Breast epithelium (tissue), 4 donors: ENCODE data around the gene FUT9. TPM values are rescaled to one million over a fixed set of nuclear protein-coding genes. Genes with fewer than 3 reads are reported as not detected.
A peak's percentile ranks its signal among the peaks of the same experiment; 100 is the strongest.

Experiments used
- DNase-seq, 2 donors: peaks; one replicate each; pipeline ENCODE4 v3.0.0-alpha.2; 2019; ENCODE audit warnings: low spot score in 2 of 2
- H3K27ac ChIP-seq, 2 donors: fragments of 200-600 bp; sonication (generic) in 1 of 2; one replicate each; pipeline ENCODE4 v1.5.1; 2016 to 2019; ENCODE audit warnings: mild to moderate bottlenecking in 1 of 2
- H3K27me3 ChIP-seq, 2 donors: fragments of 200-600 bp; sonication (generic) in 1 of 2; one replicate each; pipeline versions ENCODE4 v1.5.1 to v1.6.0; 2017 to 2019; ENCODE audit warnings: control low read depth in 1 of 2, mild to moderate bottlenecking in 1 of 2
- H3K36me3 ChIP-seq: fragments of 200-600 bp; one replicate; pipeline ENCODE4 v1.5.1; 2019
- H3K4me1 ChIP-seq, 2 donors: fragments of 200-600 bp; sonication (generic); one replicate each; pipeline ENCODE4 v1.5.1; 2016 to 2019; ENCODE audit warnings: control low read depth in 1 of 2
- H3K4me3 ChIP-seq, 3 donors: fragments of 200-600 bp; sonication (generic); 1 replicate in 2 of 3; 2 replicates in 1 of 3; pipeline ENCODE4 v1.5.1; 2016 to 2019; ENCODE audit warnings: mild to moderate bottlenecking in 3 of 3, moderate library complexity in 2 of 3
- H3K9me3 ChIP-seq, 2 donors: fragments of 200-600 bp; sonication (generic) in 1 of 2; one replicate each; pipeline ENCODE4 v1.5.1; 2016 to 2019; ENCODE audit warnings: control low read depth in 1 of 2
- CTCF ChIP-seq, 3 donors: fragments of 450-650 bp; IDR thresholded peaks; one replicate each; pipeline ENCODE4 v1.5.1; 2016 to 2017; ENCODE audit warnings: antibody characterized with exemption in 3 of 3, mild to moderate bottlenecking in 3 of 3, moderate library complexity in 3 of 3
- POLR2A ChIP-seq: fragments of 450-650 bp; IDR thresholded peaks from one replicate; pipeline ENCODE4 v1.6.1; 2016; ENCODE audit warnings: antibody characterized with exemption, mild to moderate bottlenecking, moderate library complexity
- POLR2AphosphoS5 ChIP-seq, 3 donors: sonication (generic); formaldehyde crosslinking; IDR thresholded peaks; one replicate each; pipeline ENCODE4 v1.6.1; 2017; ENCODE audit warnings: antibody characterized with exemption in 3 of 3
- intact Hi-C: fragments of 100-400 bp; cut with DNase I; formaldehyde crosslinking; loops from one replicate; pipeline ENCODE4 v1.15.1; 2023; ENCODE audit warnings: low total_unique reads
- total RNA-seq, 3 donors: library from RNA; depleted of rRNA; stranded (reverse); fragments of >200 nt; gene quantifications; one replicate each; pipeline ENCODE4 v1.1.0, GENCODE V29; 2016

FUT9 gene
- total RNA-seq, 3 donors from 2014 or later: 1.3 to 2.8 TPM; not detected in 1

DNA sequence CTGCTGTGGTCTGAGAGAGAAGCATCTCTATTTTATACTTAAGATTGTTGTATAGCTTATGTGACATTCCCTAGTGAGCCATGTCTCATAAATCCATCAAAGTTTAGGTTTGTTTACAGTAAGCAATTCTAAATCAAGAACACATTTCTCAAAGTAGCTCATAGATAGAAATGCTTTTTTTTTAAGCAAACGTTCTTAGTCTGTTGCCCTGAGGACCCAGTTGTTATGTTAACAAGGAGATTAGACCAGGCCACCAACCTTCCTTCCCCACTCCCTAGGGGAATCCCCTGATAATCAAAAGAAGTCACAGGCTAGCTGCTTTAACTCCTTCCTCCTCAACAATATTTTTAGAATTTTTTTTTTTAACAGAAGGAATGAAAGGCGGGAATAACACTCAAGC, 169.0 kb downstream of the FUT9 start:
- intact Hi-C loops: no loop called here
- Histone ChIP-seq H3K27ac (no peak overlapping the region), H3K4me3 (no peak overlapping the region), H3K4me1 (no peaks in the 10 kb centered on the region), H3K9me3 (no peaks in the 10 kb centered on the region), H3K36me3 (no peaks in the 10 kb centered on the region), H3K27me3 (no peaks in the 10 kb centered on the region)
- TF ChIP-seq POLR2A: no peak
- DNase-seq: no peak

DNA sequence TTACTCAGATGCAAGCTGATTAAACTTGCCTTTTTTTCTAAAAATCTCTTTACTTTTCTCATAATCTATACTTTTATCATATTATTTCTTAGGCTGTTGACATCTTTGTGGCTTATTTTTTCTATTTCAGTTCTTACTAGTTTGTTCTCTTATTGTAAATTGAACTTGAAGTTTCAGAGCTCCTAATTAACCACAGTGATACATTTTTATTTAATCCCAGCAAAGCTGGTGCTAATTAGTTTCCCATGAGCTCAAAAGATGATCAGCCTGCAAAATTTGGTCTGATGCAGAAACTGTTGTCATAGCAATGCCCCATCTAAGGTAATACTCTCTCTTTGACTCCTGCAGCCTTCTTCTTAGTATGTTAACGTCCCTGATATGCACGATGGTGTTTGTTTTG, 170.3 kb downstream of the FUT9 start:
- no peaks in the 10 kb centered on the region for H3K4me1 ChIP-seq
- no peak overlapping the region for H3K27ac ChIP-seq
- DNase-seq: no peak
- no peak for TF ChIP-seq POLR2A
- no peak for TF ChIP-seq POLR2AphosphoS5 (IDR thresholded peaks at IDR 0.05)
- TF ChIP-seq CTCF (IDR thresholded peaks at IDR 0.05): no peak
- H3K27me3 ChIP-seq: no peaks in the 10 kb centered on the region
- intact Hi-C loops: no loop called here
- H3K36me3 ChIP-seq: no peaks in the 10 kb centered on the region
- H3K4me3 ChIP-seq: no peak overlapping the region
- H3K9me3 ChIP-seq: no peaks in the 10 kb centered on the region

DNA sequence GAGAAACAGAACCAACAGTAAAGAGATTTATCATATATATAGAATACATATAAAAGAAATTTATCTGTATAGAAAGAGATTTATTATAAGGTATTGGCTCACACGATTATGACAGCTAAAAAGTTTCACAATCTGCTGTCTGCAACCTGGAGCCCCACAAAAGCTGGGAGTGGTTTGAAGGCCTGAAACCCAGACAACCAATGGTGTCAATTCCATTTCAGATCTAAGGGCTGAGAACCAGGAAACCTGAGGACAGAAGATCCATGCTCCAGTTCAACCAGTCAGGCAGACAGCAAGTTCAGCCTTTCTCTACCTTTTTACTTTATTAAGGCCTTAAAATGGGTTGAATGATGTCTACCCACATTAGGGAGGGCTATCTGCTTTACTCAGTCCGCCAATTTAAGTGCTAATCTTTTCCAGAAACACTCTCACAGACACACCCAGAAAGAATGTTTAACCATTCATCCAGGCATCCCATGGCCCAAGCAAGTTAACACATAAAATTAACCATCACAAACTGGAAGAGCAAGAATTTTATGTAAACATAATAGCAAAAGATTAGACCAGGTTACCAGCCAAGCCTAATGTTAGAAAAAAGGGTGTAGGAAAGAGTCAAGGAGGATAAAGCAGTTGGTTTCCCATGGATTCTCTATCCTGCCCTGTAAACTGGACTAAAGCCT, 170.9 kb downstream of the FUT9 start:
- Histone ChIP-seq H3K9me3 (no peaks in the 10 kb centered on the region), H3K4me3 (no peak overlapping the region), H3K27ac (no peak overlapping the region), H3K27me3 (no peaks in the 10 kb centered on the region), H3K36me3 (no peaks in the 10 kb centered on the region), H3K4me1 (no peaks in the 10 kb centered on the region)
- DNase-seq: no peak
- TF ChIP-seq CTCF (IDR thresholded peaks at IDR 0.05) (no peak), POLR2A (no peak), POLR2AphosphoS5 (IDR thresholded peaks at IDR 0.05) (no peak)
- intact Hi-C loops: no loop called here

DNA sequence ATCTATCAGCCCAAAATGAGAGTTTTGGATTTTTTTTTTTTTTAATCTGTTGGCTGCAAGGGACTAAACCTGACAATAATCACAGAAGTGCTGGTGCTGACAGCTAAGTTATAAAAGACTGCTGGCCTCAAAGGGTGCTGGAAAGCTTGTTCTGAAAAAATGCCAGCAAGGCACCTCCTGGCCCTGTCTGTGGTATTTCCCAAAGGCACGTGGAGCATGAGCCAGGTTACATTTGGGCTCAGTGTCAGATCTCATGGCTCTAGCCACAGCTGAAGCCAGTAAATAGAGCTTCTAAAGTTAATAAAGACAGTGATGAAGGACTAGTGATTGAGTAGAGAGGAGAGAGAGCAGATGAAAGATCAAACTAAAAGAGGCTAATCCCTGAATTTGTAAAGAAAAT, 178.9 kb downstream of the FUT9 start:
- intact Hi-C loops: no loop called here
- DNase-seq: peak in 1 of 2 donors; percentile 30

DNA sequence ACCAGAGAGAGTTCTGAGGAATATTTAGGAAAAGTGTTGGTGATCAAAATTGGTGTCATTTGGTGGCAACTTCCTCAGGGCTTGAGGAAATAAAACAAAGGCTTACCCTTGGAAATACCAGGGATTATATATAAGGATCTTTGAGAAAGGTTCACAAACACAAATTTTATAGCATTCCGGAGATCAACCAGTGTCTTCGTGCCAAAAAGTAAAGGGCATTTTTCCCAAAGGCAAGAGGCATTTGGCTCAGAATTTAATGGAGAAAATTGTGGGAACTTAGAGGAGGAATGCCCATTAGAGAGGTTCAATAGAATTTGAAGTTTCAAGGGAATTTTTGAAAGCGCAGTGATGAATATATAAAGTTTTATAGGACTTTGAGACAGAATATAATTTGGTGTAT, 179.5 kb downstream of the FUT9 start:
- no peak for DNase-seq
- TF ChIP-seq POLR2A (no peak), POLR2AphosphoS5 (IDR thresholded peaks at IDR 0.05) (no peak), CTCF (IDR thresholded peaks at IDR 0.05) (no peak)
- intact Hi-C loops: no loop called here

More for the DNA sequence above, 178.9 kb downstream of the FUT9 start:
- H3K9me3 ChIP-seq: no peaks in the 10 kb centered on the region
- TF ChIP-seq POLR2A (no peak), CTCF (IDR thresholded peaks at IDR 0.05) (no peak), POLR2AphosphoS5 (IDR thresholded peaks at IDR 0.05) (no peak)
- no peak overlapping the region for H3K4me3 ChIP-seq
- H3K36me3 ChIP-seq: no peaks in the 10 kb centered on the region
- H3K27ac ChIP-seq: no peak overlapping the region
- no peaks in the 10 kb centered on the region for H3K27me3 ChIP-seq
- H3K4me1 ChIP-seq: peaks cover 0 to 3% of the 10 kb centered on the region in 2 donors

More for the DNA sequence above, 179.5 kb downstream of the FUT9 start:
- H3K27ac ChIP-seq: no peak overlapping the region
- H3K4me3 ChIP-seq: no peak overlapping the region
- no peaks in the 10 kb centered on the region for H3K27me3 ChIP-seq
- no peaks in the 10 kb centered on the region for H3K36me3 ChIP-seq
- no peaks in the 10 kb centered on the region for H3K9me3 ChIP-seq
- peaks cover 0 to 3% of the 10 kb centered on the region in 2 donors for H3K4me1 ChIP-seq
